Measurements from ENCODE around the gene ITPRID1.
"Not testable (repeated sequence)": the region's sequence is repeated elsewhere in the genome, so short reads cannot be mapped to it uniquely, and the experiment has no call there.

The ITPRID1 gene

DNA sequence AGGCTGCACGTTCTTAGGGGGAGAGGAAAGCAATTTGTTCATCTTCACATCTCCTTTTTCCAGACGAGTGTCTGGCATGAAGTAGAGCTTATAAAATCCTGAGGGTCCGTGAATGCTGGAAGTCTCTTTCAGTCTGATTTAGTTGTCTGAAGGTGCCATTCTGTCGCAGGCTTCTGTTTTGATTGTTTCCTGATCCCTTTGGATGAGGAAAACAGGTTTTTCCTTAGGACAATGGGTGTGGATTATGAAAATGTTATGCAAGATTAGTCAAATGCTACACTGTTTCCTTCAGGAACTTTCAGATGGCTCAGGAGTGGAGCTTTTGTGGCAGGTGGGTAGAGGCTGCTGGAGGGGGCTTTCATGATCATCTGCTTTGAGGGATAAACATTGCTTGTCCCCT, at the start of gene ITPRID1:
Gene ITPRID1 (plus strand): TSS at position 301 of the 400 bp plus-strand sequence. CDS start 38,935 bp downstream, outside the sequence.
- DNase-seq (ENCODE audit: extremely low read depth, low read depth) = no peak
- no peak within 1 kb of the TSS for H3K4me3 ChIP-seq (replicated peaks; ENCODE audit: low read depth, low read length)
- TF ChIP-seq, protein P1, sequence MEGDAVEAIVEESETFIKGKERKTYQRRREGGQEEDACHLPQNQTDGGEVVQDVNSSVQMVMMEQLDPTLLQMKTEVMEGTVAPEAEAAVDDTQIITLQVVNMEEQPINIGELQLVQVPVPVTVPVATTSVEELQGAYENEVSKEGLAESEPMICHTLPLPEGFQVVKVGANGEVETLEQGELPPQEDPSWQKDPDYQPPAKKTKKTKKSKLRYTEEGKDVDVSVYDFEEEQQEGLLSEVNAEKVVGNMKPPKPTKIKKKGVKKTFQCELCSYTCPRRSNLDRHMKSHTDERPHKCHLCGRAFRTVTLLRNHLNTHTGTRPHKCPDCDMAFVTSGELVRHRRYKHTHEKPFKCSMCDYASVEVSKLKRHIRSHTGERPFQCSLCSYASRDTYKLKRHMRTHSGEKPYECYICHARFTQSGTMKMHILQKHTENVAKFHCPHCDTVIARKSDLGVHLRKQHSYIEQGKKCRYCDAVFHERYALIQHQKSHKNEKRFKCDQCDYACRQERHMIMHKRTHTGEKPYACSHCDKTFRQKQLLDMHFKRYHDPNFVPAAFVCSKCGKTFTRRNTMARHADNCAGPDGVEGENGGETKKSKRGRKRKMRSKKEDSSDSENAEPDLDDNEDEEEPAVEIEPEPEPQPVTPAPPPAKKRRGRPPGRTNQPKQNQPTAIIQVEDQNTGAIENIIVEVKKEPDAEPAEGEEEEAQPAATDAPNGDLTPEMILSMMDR (IDR thresholded peaks at IDR 0.05; ENCODE audit: low read depth, low read length, missing control alignments) = no peak

DNA sequence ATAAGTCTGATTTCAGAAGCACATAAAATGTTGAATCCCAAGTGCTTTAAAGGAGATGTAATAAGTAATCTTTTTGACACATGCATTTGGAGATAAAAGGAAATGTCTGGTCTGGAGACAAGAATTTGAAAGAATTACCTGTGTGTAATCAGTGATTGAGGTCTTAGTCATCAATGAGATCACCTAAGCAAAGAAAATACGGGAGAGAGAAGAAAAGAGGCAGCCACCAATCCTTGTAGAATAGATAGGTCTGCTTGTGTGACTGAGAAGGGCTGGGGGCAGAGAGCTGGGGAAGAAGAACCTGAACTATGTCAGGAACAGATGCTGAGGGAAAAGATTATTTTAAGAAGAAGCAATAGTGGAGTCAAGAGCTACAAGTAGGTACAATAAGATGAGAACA, 49.3 kb upstream of the ITPRID1 start:
- TF ChIP-seq, protein P1 (IDR thresholded peaks at IDR 0.05; ENCODE audit: low read depth, low read length, missing control alignments) = no peak
- DNase-seq (ENCODE audit: extremely low read depth, low read depth) = no peak

DNA sequence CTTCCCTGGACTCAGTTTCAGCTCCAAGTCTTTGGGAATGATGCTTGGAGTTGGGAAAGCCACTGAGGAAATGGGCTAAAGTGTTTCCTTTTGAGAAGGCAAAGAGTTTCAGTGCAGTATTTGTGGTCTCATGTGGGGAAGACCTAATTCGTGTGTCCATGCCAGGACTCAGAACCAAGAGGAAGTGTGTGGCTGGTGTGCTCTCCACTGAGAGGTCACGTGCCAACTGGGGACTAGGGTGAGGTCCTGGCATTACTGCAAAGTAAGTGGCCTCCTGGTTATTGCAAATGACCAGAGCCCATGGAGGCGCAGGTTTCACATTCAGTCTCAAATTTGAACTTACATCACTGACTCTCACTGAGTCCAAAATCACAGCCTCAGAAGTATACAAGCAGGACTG, 48.6 kb upstream of the ITPRID1 start:
- DNase-seq (ENCODE audit: extremely low read depth, low read depth) = no peak
- TF ChIP-seq, protein P1 (IDR thresholded peaks at IDR 0.05; ENCODE audit: low read depth, low read length, missing control alignments) = no peak
- no peak overlapping the region for H3K4me3 ChIP-seq (replicated peaks; ENCODE audit: low read depth, low read length)

More for the DNA sequence above, 49.3 kb upstream of the ITPRID1 start:
- no peak overlapping the region for H3K4me3 ChIP-seq (replicated peaks; ENCODE audit: low read depth, low read length)

DNA sequence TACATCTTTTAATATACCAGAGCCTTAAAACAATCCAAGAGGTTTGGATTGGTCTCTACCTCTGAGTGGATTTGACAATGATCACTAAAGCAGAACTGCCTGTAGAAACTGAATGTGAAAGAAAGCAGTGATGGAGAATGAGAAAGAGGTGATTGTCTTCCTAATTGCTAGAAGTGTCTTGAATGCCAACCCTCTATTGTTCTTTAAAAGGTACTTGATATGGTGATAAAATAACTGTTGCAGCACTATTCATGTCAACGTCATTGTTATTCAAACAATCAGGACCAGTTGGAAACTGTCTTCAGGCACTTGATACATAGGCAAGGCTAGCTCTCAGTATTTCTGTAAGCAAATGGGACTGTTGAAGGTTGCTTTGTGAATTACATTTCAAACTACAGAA, 47.9 kb upstream of the ITPRID1 start:
- no peak overlapping the region for H3K4me3 ChIP-seq (replicated peaks; ENCODE audit: low read depth, low read length)
- DNase-seq (ENCODE audit: extremely low read depth, low read depth) = no peak
- TF ChIP-seq, protein P1 (IDR thresholded peaks at IDR 0.05; ENCODE audit: low read depth, low read length, missing control alignments) = no peak

DNA sequence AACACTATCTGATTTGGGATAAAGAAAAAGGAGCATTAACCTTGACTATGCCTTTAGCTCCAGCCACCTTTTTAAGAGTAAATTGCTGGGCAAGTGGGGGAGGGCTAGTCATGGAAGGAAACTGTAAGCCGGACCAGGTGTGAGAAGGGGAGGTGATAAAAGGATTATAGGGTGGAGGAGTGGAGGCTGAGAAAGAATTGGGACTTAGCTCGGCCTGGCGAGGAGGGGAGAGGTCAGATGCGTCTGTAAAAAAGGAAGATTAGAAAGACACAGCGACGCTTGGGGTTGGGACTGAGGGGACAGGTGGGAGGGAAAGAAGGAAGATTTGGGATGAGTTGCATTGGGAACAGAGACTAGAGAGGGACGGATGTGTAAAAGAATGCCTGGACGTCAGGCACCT, 43.0 kb upstream of the ITPRID1 start:
- H3K4me3 ChIP-seq (replicated peaks; ENCODE audit: low read depth, low read length); DNase-seq (ENCODE audit: extremely low read depth, low read depth): not testable (repeated sequence)

DNA sequence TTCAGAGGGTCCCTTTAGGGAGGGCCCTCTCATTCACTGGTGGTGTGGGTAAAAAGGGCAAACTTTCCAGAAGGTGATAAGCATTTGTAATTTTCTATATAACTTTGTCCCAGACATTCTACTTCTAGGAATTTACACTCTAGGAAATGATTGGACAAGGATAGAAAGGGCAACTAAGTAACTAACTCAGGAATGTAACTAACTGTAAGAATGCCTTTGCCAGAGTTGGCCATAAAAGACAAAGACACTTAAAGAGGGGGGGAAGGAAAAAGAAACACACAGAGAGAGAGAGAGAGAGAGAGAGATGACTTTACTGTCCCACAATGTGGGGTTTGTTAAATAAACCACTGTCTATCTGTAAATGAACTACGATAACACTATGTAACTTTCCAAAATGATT, 38.5 kb upstream of the ITPRID1 start:
- H3K4me3 ChIP-seq (replicated peaks; ENCODE audit: low read depth, low read length) = no peak overlapping the region
- DNase-seq (ENCODE audit: extremely low read depth, low read depth) = no peak
- TF ChIP-seq, protein P1 (IDR thresholded peaks at IDR 0.05; ENCODE audit: low read depth, low read length, missing control alignments) = no peak

DNA sequence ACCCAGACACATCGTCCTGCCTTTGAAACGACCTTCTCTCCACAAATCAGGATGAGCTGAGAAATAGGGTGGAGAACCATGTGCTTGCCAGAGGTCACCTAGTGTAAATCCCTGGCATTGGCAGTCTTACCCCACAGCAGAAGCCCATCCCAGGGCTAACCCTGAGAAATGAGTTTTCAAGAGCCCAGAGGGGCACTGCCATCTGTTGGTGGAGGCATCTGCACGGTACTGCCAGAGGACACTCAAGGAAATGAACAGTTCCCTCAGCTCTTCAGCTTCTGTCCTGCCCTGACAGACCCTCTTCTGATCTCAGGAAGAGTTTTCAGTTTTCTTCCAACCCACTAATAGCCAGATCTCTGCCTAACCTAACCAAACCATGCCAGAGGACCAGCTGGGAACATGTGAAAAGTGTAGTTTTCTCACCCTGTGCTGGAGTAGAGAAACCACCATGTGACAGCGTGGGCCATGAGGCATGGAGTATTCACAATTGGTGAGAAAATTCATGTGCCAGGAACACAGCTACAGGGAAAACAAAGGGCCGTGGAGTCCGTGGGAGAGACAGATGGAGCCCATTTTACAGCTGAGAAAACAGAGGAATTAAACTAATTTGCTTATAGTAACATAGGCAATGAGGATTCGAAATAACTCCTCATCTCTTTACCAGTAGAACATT, 37.7 kb upstream of the ITPRID1 start:
- no peak overlapping the region for H3K4me3 ChIP-seq (replicated peaks; ENCODE audit: low read depth, low read length)
- TF ChIP-seq, protein P1 (IDR thresholded peaks at IDR 0.05; ENCODE audit: low read depth, low read length, missing control alignments) = no peak
- no peak for DNase-seq (ENCODE audit: extremely low read depth, low read depth)

Measured in HFF-Myc (cell line).